Natural killer cell (primary cell): ENCODE results near the gene GATA5. TPM values are rescaled to one million over a fixed set of nuclear protein-coding genes. Genes with fewer than 3 reads are reported as not detected.

Experiments used
- ATAC-seq, 3 donors: fragments of 150-1000 bp in 2 of 3; fragments of 200-7000 bp in 1 of 3; cut with Tn5 transposase; 1 replicate in 1 of 3; 2 replicates in 2 of 3; pipeline ENCODE4 v1.10.0; 2021; ENCODE audit warnings: mild to moderate bottlenecking in 2 of 3, moderate library complexity in 2 of 3
- DNase-seq, 2 donors: peaks; one replicate each; pipeline versions ENCODE4 v3.0.0 to v3.0.0-alpha.2; 2013 to 2021; ENCODE audit warnings: mixed read lengths in 1 of 2
- H3K27ac ChIP-seq: one replicate; pipeline ENCODE4 v1.5.1; 2013; ENCODE audit warnings: mild to moderate bottlenecking, low read length
- H3K27me3 ChIP-seq: one replicate; pipeline ENCODE4 v1.6.1; 2013; ENCODE audit warnings: low read length; ENCODE audit not compliant: control insufficient read depth, insufficient read depth
- H3K36me3 ChIP-seq: one replicate; pipeline ENCODE4 v1.6.1; 2013; ENCODE audit warnings: low read length; ENCODE audit not compliant: control insufficient read depth, insufficient read depth
- H3K4me1 ChIP-seq: one replicate; pipeline ENCODE4 v1.6.1; 2013; ENCODE audit warnings: low read length; ENCODE audit not compliant: control insufficient read depth, insufficient read depth
- H3K4me3 ChIP-seq: one replicate; pipeline ENCODE4 v1.5.1; 2013; ENCODE audit warnings: low read length
- H3K9me3 ChIP-seq: one replicate; pipeline ENCODE4 v1.6.1; 2013; ENCODE audit warnings: low read length; ENCODE audit not compliant: control insufficient read depth, insufficient read depth
- H3K27ac Mint-ChIP-seq, 2 donors: one replicate each; pipeline ENCODE4 v1.8.0; 2022; ENCODE audit warnings: mild to moderate bottlenecking in 2 of 2, mixed read lengths in 2 of 2, moderate library complexity in 1 of 2
- H3K27me3 Mint-ChIP-seq, 2 donors: one replicate each; pipeline ENCODE4 v1.8.0; 2022; ENCODE audit warnings: low read depth in 2 of 2, mixed read lengths in 2 of 2
- H3K36me3 Mint-ChIP-seq: one replicate; pipeline ENCODE4 v1.8.0; 2022; ENCODE audit warnings: mixed read lengths
- H3K4me1 Mint-ChIP-seq, 2 donors: one replicate each; pipeline ENCODE4 v1.8.0; 2022; ENCODE audit warnings: mixed read lengths in 2 of 2
- H3K4me3 Mint-ChIP-seq: one replicate; pipeline ENCODE4 v1.8.0; 2022; ENCODE audit warnings: mild to moderate bottlenecking, moderate library complexity, mixed read lengths
- H3K9me3 Mint-ChIP-seq, 2 donors: one replicate each; pipeline ENCODE4 v1.8.0; 2022; ENCODE audit warnings: mixed read lengths in 2 of 2
- WGBS: methylation state at CpG from one replicate; pipeline ENCODE4 v1.1.7; 2013; ENCODE audit warnings: missing lambda C conversion rate; ENCODE audit not compliant: insufficient coverage; 5-methylcytosine and 5-hydroxymethylcytosine counted together
- intact Hi-C: fragments of 100-400 bp; cut with micrococcal nuclease; formaldehyde crosslinking; loops from one replicate; pipeline ENCODE4 v1.14.2; 2022
- total RNA-seq, 4 donors: library from RNA; stranded (reverse); fragments of 120-200 nt in 1 of 4; gene quantifications; one replicate each; pipeline versions ENCODE4 v1.2.3 to v1.2.4, GENCODE V29; 2013 to 2022
- TF ChIP-seq, protein P1 (sequence below): fragments of 200-600 bp; IDR thresholded peaks from one replicate; pipeline ENCODE4 v1.8.0; 2022; ENCODE audit warnings: antibody characterized with exemption

GATA5 gene
- total RNA-seq, 3 donors from 2014 or later (not counting 1 experiment from before 2014, with no cell fraction given) = not detected

GRCh38 chr20:62423326-62423706 lies 52.5 kb downstream of the GATA5 start:
- Histone ChIP-seq H3K27me3 (no peaks in the 10 kb centered on the region), H3K4me1 (no peaks in the 10 kb centered on the region), H3K9me3 (no peaks in the 10 kb centered on the region), H3K36me3 (no peaks in the 10 kb centered on the region), H3K27ac (no peak overlapping the region), H3K4me3 (no peak overlapping the region)
- no peak for ATAC-seq
- TF ChIP-seq, protein P1, sequence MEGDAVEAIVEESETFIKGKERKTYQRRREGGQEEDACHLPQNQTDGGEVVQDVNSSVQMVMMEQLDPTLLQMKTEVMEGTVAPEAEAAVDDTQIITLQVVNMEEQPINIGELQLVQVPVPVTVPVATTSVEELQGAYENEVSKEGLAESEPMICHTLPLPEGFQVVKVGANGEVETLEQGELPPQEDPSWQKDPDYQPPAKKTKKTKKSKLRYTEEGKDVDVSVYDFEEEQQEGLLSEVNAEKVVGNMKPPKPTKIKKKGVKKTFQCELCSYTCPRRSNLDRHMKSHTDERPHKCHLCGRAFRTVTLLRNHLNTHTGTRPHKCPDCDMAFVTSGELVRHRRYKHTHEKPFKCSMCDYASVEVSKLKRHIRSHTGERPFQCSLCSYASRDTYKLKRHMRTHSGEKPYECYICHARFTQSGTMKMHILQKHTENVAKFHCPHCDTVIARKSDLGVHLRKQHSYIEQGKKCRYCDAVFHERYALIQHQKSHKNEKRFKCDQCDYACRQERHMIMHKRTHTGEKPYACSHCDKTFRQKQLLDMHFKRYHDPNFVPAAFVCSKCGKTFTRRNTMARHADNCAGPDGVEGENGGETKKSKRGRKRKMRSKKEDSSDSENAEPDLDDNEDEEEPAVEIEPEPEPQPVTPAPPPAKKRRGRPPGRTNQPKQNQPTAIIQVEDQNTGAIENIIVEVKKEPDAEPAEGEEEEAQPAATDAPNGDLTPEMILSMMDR = no peak
- 50% methylated on average over 10 of the region's 10 CpGs for WGBS
- no peaks in the 10 kb centered on the region for H3K27me3 Mint-ChIP-seq
- intact Hi-C loops = no loop called here
- H3K27ac Mint-ChIP-seq = no peak overlapping the region
- H3K4me1 Mint-ChIP-seq = no peaks in the 10 kb centered on the region
- H3K36me3 Mint-ChIP-seq = no peaks in the 10 kb centered on the region
- no peaks in the 10 kb centered on the region for H3K9me3 Mint-ChIP-seq
- no peak overlapping the region for H3K4me3 Mint-ChIP-seq
- no peak for DNase-seq

GRCh38 chr20:62422636-62423325 lies 53.0 kb downstream of the GATA5 start:
- Histone ChIP-seq H3K4me3 (no peak overlapping the region), H3K36me3 (no peaks in the 10 kb centered on the region), H3K27me3 (no peaks in the 10 kb centered on the region), H3K27ac (no peak overlapping the region), H3K9me3 (no peaks in the 10 kb centered on the region), H3K4me1 (no peaks in the 10 kb centered on the region)
- intact Hi-C loops = no loop called here
- Mint-ChIP-seq H3K27me3 (no peaks in the 10 kb centered on the region), H3K4me1 (no peaks in the 10 kb centered on the region), H3K27ac (no peak overlapping the region), H3K9me3 (no peaks in the 10 kb centered on the region), H3K36me3 (no peaks in the 10 kb centered on the region), H3K4me3 (no peak overlapping the region)
- ATAC-seq (no peak), DNase-seq (no peak)
- 80% methylated on average over 20 of the region's 20 CpGs for WGBS
- TF ChIP-seq, protein P1 = no peak

DNA sequence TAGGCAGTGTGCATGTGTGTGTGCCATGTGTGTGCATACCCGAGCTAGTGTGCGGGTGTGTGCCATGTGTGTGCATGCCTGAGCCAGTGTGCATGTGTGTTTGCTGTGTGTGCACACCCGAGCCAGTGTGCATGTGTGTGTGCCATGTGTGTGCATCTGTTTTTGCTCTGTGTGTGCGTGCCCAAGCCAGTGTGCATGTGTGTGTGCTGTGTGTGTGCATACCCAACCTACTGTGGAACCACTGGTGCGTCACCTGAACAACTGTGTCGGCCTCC lies 54.1 kb downstream of the GATA5 start:
- Histone ChIP-seq H3K27ac (no peak overlapping the region), H3K27me3 (no peaks in the 10 kb centered on the region), H3K9me3 (no peaks in the 10 kb centered on the region), H3K4me3 (no peak overlapping the region), H3K4me1 (no peaks in the 10 kb centered on the region), H3K36me3 (no peaks in the 10 kb centered on the region)
- Mint-ChIP-seq H3K9me3 (no peaks in the 10 kb centered on the region), H3K27ac (no peak overlapping the region), H3K27me3 (no peaks in the 10 kb centered on the region), H3K4me1 (no peaks in the 10 kb centered on the region), H3K4me3 (no peak overlapping the region), H3K36me3 (no peaks in the 10 kb centered on the region)
- DNase-seq = no peak
- no peak for ATAC-seq
- intact Hi-C loops = no loop called here
- WGBS = 79% methylated on average over 6 of the region's 6 CpGs
- TF ChIP-seq, protein P1 = no peak
